Testis (tissue), 2 donors: ENCODE measurements around the gene SEC14L1.

ENCODE experiments used
- POLR2A ChIP-seq: fragments of 450-650 bp; IDR thresholded peaks from one replicate; pipeline ENCODE4 v1.6.1; 2017; ENCODE audit warnings: antibody characterized with exemption, mild to moderate bottlenecking, moderate library complexity
- TF ChIP-seq, protein P1 (sequence below), 3 experiments: fragments of 450-650 bp in 2 of 3; fragments of 200-600 bp in 1 of 3; sonication (generic) in 1 of 3; IDR thresholded peaks; one replicate each; pipeline ENCODE4 v1.5.1; 2016 to 2019; ENCODE audit warnings: antibody characterized with exemption in 3 of 3, mild to moderate bottlenecking in 2 of 3, moderate library complexity in 1 of 3

GRCh38 chr17:77143306-77143705 is 2.5 kb downstream of the SEC14L1 start:
- no peak for TF ChIP-seq POLR2A
- TF ChIP-seq, protein P1, sequence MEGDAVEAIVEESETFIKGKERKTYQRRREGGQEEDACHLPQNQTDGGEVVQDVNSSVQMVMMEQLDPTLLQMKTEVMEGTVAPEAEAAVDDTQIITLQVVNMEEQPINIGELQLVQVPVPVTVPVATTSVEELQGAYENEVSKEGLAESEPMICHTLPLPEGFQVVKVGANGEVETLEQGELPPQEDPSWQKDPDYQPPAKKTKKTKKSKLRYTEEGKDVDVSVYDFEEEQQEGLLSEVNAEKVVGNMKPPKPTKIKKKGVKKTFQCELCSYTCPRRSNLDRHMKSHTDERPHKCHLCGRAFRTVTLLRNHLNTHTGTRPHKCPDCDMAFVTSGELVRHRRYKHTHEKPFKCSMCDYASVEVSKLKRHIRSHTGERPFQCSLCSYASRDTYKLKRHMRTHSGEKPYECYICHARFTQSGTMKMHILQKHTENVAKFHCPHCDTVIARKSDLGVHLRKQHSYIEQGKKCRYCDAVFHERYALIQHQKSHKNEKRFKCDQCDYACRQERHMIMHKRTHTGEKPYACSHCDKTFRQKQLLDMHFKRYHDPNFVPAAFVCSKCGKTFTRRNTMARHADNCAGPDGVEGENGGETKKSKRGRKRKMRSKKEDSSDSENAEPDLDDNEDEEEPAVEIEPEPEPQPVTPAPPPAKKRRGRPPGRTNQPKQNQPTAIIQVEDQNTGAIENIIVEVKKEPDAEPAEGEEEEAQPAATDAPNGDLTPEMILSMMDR (IDR thresholded peaks at IDR 0.05): no peak
